Right lobe of liver (tissue), 4 donors: Measurements from ENCODE around the gene CDC40.

ENCODE experiments used
- CTCF ChIP-seq, 4 donors: fragments of 200-600 bp in 3 of 4; fragments of 450-650 bp in 1 of 4; IDR thresholded peaks; one replicate each; pipeline versions ENCODE4 v1.5.1 to v1.8.0; 2016 to 2022; ENCODE audit warnings: antibody characterized with exemption in 4 of 4, mild to moderate bottlenecking in 2 of 4
- POLR2A ChIP-seq: fragments of 450-650 bp; IDR thresholded peaks from one replicate; pipeline ENCODE4 v1.6.1; 2017; ENCODE audit warnings: antibody characterized with exemption, mild to moderate bottlenecking
- donor health status: DM: no; HTN: no; CAD: no.
- donor health status: DM: no; HTN: no; CAD: no.
- donor health status: DM: no; HTN: yes; CAD: no.

DNA sequence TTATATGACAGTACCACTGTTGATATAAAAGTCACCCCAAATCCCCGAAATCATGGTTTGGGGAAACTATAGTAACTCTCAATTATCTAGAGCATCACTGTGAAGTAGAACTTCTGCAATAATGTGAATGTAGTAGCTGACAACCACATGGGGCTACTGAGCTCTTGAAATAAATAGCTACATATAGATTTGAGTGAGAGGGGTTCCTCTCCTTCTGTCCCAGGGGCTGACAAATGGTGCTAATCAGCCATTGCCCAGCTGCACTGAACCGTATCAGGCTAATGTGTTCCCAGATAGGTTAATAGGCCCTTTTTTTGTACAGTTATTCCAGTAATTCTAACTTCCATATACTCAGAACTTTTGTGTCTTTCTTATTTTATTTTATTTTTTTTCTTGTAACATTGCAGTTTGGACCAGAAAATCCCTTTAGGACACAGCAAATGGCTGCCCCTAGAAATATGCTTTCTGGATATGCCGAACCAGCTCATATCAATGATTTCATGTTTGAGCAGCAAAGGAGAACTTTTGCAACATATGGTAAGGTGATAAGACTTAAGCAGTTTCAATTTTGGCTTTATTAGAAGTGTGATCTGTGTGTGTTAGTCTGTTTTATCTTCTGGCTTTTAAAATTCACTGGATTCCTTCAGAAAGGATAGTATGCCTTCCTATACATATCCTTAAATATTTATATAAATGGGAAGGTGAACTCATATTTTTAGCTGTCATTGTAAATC lies 21.1 kb downstream of the CDC40 start:
- TF ChIP-seq CTCF (IDR thresholded peaks at IDR 0.05), result no peak
- no peak for TF ChIP-seq POLR2A
